ENCODE data around the gene ETV6. TPM values are rescaled to one million over a fixed set of nuclear protein-coding genes. Genes with fewer than 3 reads are reported as not detected.
A peak's percentile ranks its signal among the peaks of the same experiment; 100 is the strongest.

Gene ETV6
- total RNA-seq, 2 experiments from 2014 or later: 17.1 to 19.3 TPM

- H3K9me3 ChIP-seq (ENCODE audit: low read length): no peaks in the 10 kb centered on the region
- no peak for DNase-seq (ENCODE audit: low spot score)
- H2AFZ ChIP-seq (ENCODE audit: low read length): no peak overlapping the region
- H4K20me1 ChIP-seq (ENCODE audit: insufficient read depth, low read length): no peaks in the 10 kb centered on the region
- POLR2A ChIA-PET: interaction anchor here (1.3 kb wide), 1 partner anchor 9 kb away, joined by 4 read pairs; no protein-coding TSS in a partner anchor
- TF ChIP-seq CTCF (conservative IDR thresholded peaks at IDR 0.05; ENCODE audit: low read length) (no peak), EZH2phosphoT487 (IDR thresholded peaks at IDR 0.05; ENCODE audit: borderline replicate concordance, low read depth, low read length) (no peak)
- H3K79me2 ChIP-seq (ENCODE audit: insufficient read depth, low read depth, low read length): peaks cover 11% of the 10 kb centered on the region; the same call in 1 of the 2 replicates
- no peak overlapping the region for H3K4me3 ChIP-seq (ENCODE audit: low read depth, low read length, poor library complexity, severe bottlenecking)
- H3K4me2 ChIP-seq (ENCODE audit: low read length): no peak overlapping the region
- CTCF ChIA-PET (ENCODE audit: unreplicated experiment): no interaction called here
- H3K27ac ChIP-seq (ENCODE audit: low read depth, low read length, poor library complexity, severe bottlenecking): no peak overlapping the region
- H3K36me3 ChIP-seq (ENCODE audit: insufficient read depth, low read length): peaks cover 11% of the 10 kb centered on the region; the same call in 1 of the 2 replicates
- intact Hi-C loops (cut with micrococcal nuclease; ENCODE audit: unreplicated experiment): no loop called here
- H3K9me2 ChIP-seq (ENCODE audit: insufficient read depth, low read length): no peaks in the 10 kb centered on the region
- BruUV-seq (replicated peaks): no TSS peak
- H3K4me1 ChIP-seq (ENCODE audit: insufficient read depth, low read length, poor library complexity, severe bottlenecking): peaks cover 63% of the 10 kb centered on the region
These were observed 122.5 kb downstream of the ETV6 start for GRCh38 chr12:11771895-11772502.

GRCh38 chr12:11773889-11774677 is 124.6 kb downstream of the ETV6 start:
- CTCF ChIA-PET (ENCODE audit: unreplicated experiment): interaction anchor here (1.1 kb wide), 2 partner anchors 10 to 24 kb away, joined by 3 to 5 read pairs; no protein-coding TSS in a partner anchor
- no peaks in the 10 kb centered on the region for H3K9me2 ChIP-seq (ENCODE audit: insufficient read depth, low read length)
- no peak overlapping the region; the same call in 1 of the 2 replicates for H2AFZ ChIP-seq (ENCODE audit: low read length)
- H3K4me1 ChIP-seq (ENCODE audit: insufficient read depth, low read length, poor library complexity, severe bottlenecking): peaks cover 68% of the 10 kb centered on the region
- no peak for TF ChIP-seq CTCF (conservative IDR thresholded peaks at IDR 0.05; ENCODE audit: low read length)
- TF ChIP-seq EZH2phosphoT487 (IDR thresholded peaks at IDR 0.05; ENCODE audit: borderline replicate concordance, low read depth, low read length): no peak
- intact Hi-C loops (cut with micrococcal nuclease; ENCODE audit: unreplicated experiment): no loop called here
- peaks cover 11% of the 10 kb centered on the region; the same call in 1 of the 2 replicates for H3K36me3 ChIP-seq (ENCODE audit: insufficient read depth, low read length)
- H3K4me3 ChIP-seq (ENCODE audit: low read depth, low read length, poor library complexity, severe bottlenecking): no peak overlapping the region
- H3K27ac ChIP-seq (ENCODE audit: low read depth, low read length, poor library complexity, severe bottlenecking): no peak overlapping the region
- BruUV-seq (replicated peaks): no TSS peak
- DNase-seq (ENCODE audit: low spot score): no peak
- no peaks in the 10 kb centered on the region for H3K9me3 ChIP-seq (ENCODE audit: low read length)
- H4K20me1 ChIP-seq (ENCODE audit: insufficient read depth, low read length): no peaks in the 10 kb centered on the region
- peak overlapping the region; percentile 42 for H3K4me2 ChIP-seq (ENCODE audit: low read length)
- H3K79me2 ChIP-seq (ENCODE audit: insufficient read depth, low read depth, low read length): no peaks in the 10 kb centered on the region
- POLR2A ChIA-PET: interaction anchor here (0.6 to 2.3 kb wide), 4 partner anchors 12 to 132 kb away, joined by 3 to 9 read pairs (median 4); no protein-coding TSS in a partner anchor
